Raji (cell line): Measurements from ENCODE around the gene VPS37B.

Source experiments
- POLR2A ChIP-seq: IDR thresholded peaks from 2 replicates; pipeline ENCODE4 v1.6.1; 2011; ENCODE audit warnings: low read depth, low read length, control low read depth; ENCODE audit not compliant: insufficient read depth

Gene VPS37B

GRCh38 chr12:122874081-122874480 lies 21.8 kb downstream of the VPS37B start:
- no peak for TF ChIP-seq POLR2A

- TF ChIP-seq POLR2A = no peak
Measured at GRCh38 chr12:122873540-122873939, 22.4 kb downstream of the VPS37B start.

- TF ChIP-seq POLR2A = no peak
Measured at GRCh38 chr12:122872815-122873361, 23.0 kb downstream of the VPS37B start.

GRCh38 chr12:122871851-122872780 lies 23.8 kb downstream of the VPS37B start:
- TF ChIP-seq POLR2A = no peak

- TF ChIP-seq POLR2A = no peak
Measured at GRCh38 chr12:122870867-122871664, 24.9 kb downstream of the VPS37B start.

GRCh38 chr12:122870163-122870842 lies 25.6 kb downstream of the VPS37B start:
- TF ChIP-seq POLR2A = no peak

- no peak for TF ChIP-seq POLR2A
Measured at GRCh38 chr12:122869207-122869973, 26.5 kb downstream of the VPS37B start.

GRCh38 chr12:122868471-122869177 lies 27.3 kb downstream of the VPS37B start:
- TF ChIP-seq POLR2A = no peak

- TF ChIP-seq POLR2A = no peak
Measured at GRCh38 chr12:122867691-122868461, 28.0 kb downstream of the VPS37B start.

- no peak for TF ChIP-seq POLR2A
Measured at GRCh38 chr12:122866950-122867607, 28.8 kb downstream of the VPS37B start.

- TF ChIP-seq POLR2A = no peak
Measured at GRCh38 chr12:122866379-122866778, 29.5 kb downstream of the VPS37B start.
